Activated T-cell treated with anti-CD3 and anti-CD28 coated beads, Interleukin-2, amount 50 U/mL, for 4 hours (primary cell): ENCODE results near the gene RIMBP2. TPM values are rescaled to one million over a fixed set of nuclear protein-coding genes. Genes with fewer than 3 reads are reported as not detected.

ENCODE experiments used
- ATAC-seq, 2 donors: fragments of 200-7000 bp; cut with Tn5 transposase; one replicate each; pipeline ENCODE4 v1.10.0; 2021
- DNase-seq: peaks from one replicate; pipeline ENCODE4 v3.0.0-alpha.2; 2020
- H3K27me3 Mint-ChIP-seq: one replicate; pipeline ENCODE4 v1.8.0; 2021; ENCODE audit warnings: low read depth, mixed read lengths
- H3K36me3 Mint-ChIP-seq: one replicate; pipeline ENCODE4 v1.8.0; 2022; ENCODE audit warnings: mixed read lengths; ENCODE audit not compliant: insufficient read depth
- H3K4me1 Mint-ChIP-seq: one replicate; pipeline ENCODE4 v1.8.0; 2021; ENCODE audit warnings: low read depth, mixed read lengths
- H3K4me3 Mint-ChIP-seq: one replicate; pipeline ENCODE4 v1.8.0; 2021; ENCODE audit warnings: mild to moderate bottlenecking, moderate library complexity, mixed read lengths
- H3K9me3 Mint-ChIP-seq: one replicate; pipeline ENCODE4 v1.8.0; 2021; ENCODE audit warnings: mixed read lengths
- total RNA-seq, 3 donors: library from RNA; stranded (reverse); gene quantifications; one replicate each; pipeline ENCODE4 v1.2.1, GENCODE V29; 2021

Gene RIMBP2
- total RNA-seq, 3 donors from 2014 or later, result not detected

DNA sequence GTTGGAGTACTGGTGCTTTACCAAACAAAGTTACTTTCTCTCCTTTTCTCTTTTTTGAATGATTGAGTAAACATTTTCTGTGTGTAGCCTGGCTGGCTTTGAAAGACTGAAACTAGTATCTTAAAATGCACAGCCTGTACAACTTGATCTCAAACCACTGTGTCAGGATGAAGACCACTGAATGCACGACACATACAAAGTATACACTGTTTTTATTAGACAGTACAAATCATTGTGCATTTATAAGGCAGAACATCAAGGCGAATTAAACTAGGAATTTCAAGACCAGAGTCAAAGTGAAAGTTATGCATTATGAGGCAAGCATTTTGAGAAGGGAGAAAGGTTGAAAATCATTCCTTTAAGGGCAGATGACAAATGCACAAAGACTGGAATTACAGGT is 319.4 kb downstream of the RIMBP2 start:
- DNase-seq, result no peak
- H3K4me1 Mint-ChIP-seq, result no peaks in the 10 kb centered on the region
- H3K4me3 Mint-ChIP-seq, result no peak overlapping the region
- no peaks in the 10 kb centered on the region for H3K36me3 Mint-ChIP-seq
- no peak for ATAC-seq
- peaks cover 7% of the 10 kb centered on the region for H3K27me3 Mint-ChIP-seq
- H3K9me3 Mint-ChIP-seq, result no peaks in the 10 kb centered on the region

GRCh38 chr12:130394906-130395305 is 321.2 kb downstream of the RIMBP2 start:
- H3K4me1 Mint-ChIP-seq, result no peaks in the 10 kb centered on the region
- no peaks in the 10 kb centered on the region for H3K36me3 Mint-ChIP-seq
- no peak overlapping the region for H3K4me3 Mint-ChIP-seq
- DNase-seq (no peak), ATAC-seq (no peak)
- peaks cover 7% of the 10 kb centered on the region for H3K27me3 Mint-ChIP-seq
- H3K9me3 Mint-ChIP-seq, result no peaks in the 10 kb centered on the region

DNA sequence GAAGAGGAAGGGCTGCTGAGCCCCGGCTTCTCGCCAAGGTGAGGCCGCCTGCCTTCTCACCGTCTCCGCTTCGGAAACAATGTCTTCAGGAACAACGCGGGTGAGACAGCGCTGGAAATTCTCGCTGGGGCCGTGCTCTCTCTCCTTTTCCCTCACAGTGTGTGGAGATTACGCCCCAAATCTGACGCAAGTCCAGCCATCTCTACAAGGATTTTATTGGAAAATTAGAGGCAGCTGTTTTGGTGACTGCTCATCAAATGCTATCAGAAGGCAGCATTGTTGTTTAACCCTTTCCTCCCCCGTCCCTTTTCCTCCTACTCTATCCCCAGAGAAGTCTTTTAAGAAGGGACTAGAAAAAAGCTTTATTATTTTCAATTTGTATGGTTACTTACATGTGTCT is 324.9 kb downstream of the RIMBP2 start:
- Mint-ChIP-seq H3K36me3 (no peaks in the 10 kb centered on the region), H3K4me3 (no peak overlapping the region), H3K27me3 (peaks cover 3% of the 10 kb centered on the region), H3K9me3 (peaks cover 8% of the 10 kb centered on the region), H3K4me1 (no peaks in the 10 kb centered on the region)
- no peak for DNase-seq
- ATAC-seq, result no peak

DNA sequence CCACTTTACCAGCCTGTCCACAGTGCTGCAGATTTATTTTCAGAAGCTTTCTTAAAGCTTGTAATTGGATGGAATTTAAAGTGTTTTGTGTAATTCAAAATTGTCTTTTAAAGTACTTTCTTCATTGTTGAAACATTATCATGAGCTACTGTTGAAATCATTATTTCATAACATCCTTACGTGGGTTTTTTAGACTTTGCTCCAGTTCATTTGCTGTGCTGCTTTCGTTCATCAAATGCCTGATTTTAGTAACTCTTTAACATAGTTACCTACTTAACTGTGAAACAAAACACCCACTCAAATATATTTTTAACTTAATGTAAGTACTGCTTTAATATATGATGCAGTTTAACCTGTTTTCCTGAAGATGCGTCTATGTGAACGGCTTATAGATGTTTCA is 330.9 kb downstream of the RIMBP2 start:
- no peak for DNase-seq
- no peak for ATAC-seq
- H3K36me3 Mint-ChIP-seq, result no peaks in the 10 kb centered on the region
- no peaks in the 10 kb centered on the region for H3K4me1 Mint-ChIP-seq
- H3K9me3 Mint-ChIP-seq, result peaks cover 22% of the 10 kb centered on the region
- peaks cover 14% of the 10 kb centered on the region for H3K27me3 Mint-ChIP-seq
- no peak overlapping the region for H3K4me3 Mint-ChIP-seq

DNA sequence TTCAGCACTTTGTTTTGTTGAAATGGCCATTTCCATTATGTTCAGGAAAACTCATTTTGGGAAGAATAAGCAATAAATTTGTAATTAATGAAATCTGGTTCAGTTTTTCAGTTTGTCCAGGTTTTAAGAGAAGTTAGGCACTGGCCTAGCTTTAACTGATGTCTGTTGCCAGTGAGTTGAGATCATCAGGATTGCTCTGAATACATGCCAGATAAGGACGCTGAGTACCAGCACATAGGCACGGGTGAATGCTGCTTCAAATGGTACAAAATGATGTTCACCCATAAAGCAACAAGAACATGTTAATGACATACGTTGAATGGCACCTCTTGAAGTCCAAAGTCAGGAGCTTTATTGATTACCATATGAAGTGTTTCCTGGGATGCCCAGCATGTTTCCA is 331.9 kb downstream of the RIMBP2 start:
- DNase-seq (no peak), ATAC-seq (no peak)
- Mint-ChIP-seq H3K4me1 (no peaks in the 10 kb centered on the region), H3K36me3 (no peaks in the 10 kb centered on the region), H3K4me3 (no peak overlapping the region), H3K9me3 (peaks cover 18% of the 10 kb centered on the region), H3K27me3 (peaks cover 14% of the 10 kb centered on the region)

DNA sequence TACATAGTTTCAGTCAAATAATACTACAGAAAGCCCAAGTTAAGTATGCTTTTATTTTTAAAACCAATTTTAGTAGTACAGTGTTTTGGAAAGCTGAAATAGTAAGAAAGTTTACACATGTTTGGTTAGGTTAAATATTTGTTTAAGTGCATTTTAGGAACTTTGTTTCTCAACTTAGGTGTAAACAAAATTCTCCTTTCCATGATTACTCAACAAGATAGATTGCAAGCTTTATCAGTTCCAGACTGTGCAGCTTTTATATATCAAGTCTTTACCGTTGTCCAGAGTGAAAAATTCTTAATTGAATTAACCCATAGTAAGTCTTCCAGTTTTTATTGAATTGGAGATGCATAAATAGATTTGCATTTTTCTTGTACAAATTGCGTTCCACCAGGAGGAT is 333.3 kb downstream of the RIMBP2 start:
- DNase-seq, result no peak
- no peaks in the 10 kb centered on the region for H3K36me3 Mint-ChIP-seq
- H3K9me3 Mint-ChIP-seq, result peaks cover 14% of the 10 kb centered on the region
- no peak overlapping the region for H3K4me3 Mint-ChIP-seq
- ATAC-seq, result no peak
- no peaks in the 10 kb centered on the region for H3K4me1 Mint-ChIP-seq
- H3K27me3 Mint-ChIP-seq, result peaks cover 14% of the 10 kb centered on the region

DNA sequence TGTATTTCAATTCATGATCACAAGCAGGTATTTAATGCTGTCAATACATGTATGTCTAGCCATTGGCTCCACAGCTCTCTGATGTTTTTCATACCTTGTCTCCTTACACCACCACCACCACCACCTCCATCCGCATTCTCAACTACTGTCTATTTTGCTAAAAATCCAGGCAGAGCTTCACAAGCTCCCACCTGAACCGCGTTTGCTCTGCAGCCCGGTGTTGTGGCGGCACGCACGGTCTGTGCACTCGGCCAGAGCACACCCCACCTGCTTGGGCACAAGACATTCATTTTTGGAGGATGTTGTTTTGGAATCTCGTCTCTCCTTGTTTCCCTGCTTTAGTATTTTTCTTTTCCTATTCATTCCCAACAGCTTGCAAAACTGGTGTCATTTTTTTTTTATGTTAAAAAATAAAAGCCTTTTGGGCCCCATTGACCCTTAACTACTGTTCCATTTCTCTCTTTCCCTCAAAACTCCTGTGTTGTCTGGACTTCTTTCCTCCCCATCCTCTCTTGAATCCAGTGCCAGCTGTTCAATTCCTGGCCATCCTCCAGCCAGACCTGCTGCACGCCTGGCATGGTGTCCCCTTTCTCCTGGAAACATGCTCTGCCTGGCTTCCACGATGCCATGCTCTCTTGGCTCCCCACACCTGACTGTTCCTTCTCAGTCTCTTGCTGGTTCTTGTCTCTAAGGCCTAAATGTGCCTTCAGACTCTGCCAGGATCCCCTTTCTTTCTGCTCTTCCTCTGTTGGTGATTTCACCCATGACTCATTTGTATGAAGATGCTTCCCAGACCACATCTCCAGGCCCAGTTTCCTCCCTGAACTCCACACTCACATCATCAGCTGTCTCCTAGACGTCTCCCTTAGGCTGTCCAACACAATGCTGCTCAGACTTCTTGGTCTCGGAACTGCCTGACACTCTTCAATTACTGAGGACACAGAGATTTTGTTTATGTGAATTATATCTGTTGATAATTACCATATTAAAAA is 340.5 kb downstream of the RIMBP2 start:
- H3K4me3 Mint-ChIP-seq, result no peak overlapping the region
- H3K9me3 Mint-ChIP-seq, result no peaks in the 10 kb centered on the region
- H3K27me3 Mint-ChIP-seq, result peaks cover 7% of the 10 kb centered on the region

DNA sequence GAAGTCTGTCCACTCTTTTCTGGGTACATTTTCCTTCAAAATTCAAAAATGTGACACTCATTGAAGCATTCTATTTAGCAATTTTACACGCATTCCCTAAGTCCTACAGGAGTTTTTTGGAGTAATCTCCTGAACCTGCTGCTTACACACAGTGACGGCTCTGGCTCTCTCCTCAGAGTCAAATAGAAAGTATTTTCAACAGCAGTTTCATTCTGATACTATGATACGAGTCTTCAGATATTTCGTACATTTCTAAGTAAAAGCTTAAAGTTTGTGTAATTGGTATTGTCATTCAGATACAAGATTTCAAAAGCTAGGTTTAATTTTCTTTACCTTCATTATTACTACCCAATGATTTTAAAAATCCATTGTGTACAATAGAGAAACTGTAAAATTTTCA is 342.0 kb downstream of the RIMBP2 start:
- DNase-seq (no peak), ATAC-seq (no peak)
- no peaks in the 10 kb centered on the region for H3K4me1 Mint-ChIP-seq
- H3K27me3 Mint-ChIP-seq, result peaks cover 10% of the 10 kb centered on the region
- no peaks in the 10 kb centered on the region for H3K9me3 Mint-ChIP-seq
- H3K4me3 Mint-ChIP-seq, result no peak overlapping the region
- no peaks in the 10 kb centered on the region for H3K36me3 Mint-ChIP-seq

More for the DNA sequence above, 340.5 kb downstream of the RIMBP2 start:
- DNase-seq, result no peak
- H3K4me1 Mint-ChIP-seq, result no peaks in the 10 kb centered on the region
- no peaks in the 10 kb centered on the region for H3K36me3 Mint-ChIP-seq
- no peak for ATAC-seq

DNA sequence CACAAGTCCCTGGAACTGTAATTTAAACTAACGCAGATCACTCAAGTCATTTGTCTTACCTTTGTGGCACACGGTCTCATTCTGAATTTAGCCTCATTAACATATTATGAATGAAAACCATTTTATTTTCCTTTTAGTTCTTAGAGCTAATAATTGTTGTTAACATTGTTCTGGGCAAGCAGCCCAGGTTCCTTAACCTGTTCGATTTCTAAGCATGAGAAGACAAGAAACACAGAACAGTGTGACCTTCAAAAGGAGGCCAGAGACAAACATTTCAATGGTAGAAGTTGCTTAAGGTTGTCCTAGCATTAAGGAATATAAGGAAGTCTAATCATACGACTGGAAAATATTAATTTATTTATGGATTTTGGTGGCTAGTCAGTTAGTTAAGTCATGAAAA is 343.2 kb downstream of the RIMBP2 start:
- ATAC-seq, result no peak
- Mint-ChIP-seq H3K4me1 (no peaks in the 10 kb centered on the region), H3K36me3 (no peaks in the 10 kb centered on the region), H3K27me3 (peaks cover 10% of the 10 kb centered on the region), H3K4me3 (no peak overlapping the region), H3K9me3 (no peaks in the 10 kb centered on the region)
- DNase-seq, result no peak

DNA sequence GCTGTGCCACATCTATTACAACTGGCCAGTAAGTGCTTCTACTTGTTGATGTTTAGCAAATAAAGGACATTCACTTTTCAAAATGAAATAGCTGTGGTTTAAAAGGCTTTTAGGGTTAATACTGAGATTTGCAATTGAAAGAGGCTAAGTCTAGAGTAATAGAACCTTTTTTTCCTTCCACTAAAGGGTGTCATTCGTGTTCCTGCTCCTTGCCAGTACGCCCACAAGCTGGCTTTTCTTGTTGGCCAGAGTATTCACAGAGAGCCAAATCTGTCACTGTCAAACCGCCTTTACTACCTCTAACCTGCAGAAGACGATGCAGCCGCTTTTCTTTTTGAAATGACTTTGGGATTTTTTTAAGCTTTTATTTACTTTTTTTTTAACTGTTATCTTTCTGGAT is 344.8 kb downstream of the RIMBP2 start:
- Mint-ChIP-seq H3K36me3 (no peaks in the 10 kb centered on the region), H3K4me1 (no peaks in the 10 kb centered on the region), H3K9me3 (no peaks in the 10 kb centered on the region), H3K27me3 (peaks cover 7% of the 10 kb centered on the region), H3K4me3 (no peak overlapping the region)
- ATAC-seq, result no peak
- no peak for DNase-seq

GRCh38 chr12:130369816-130370215 is 346.3 kb downstream of the RIMBP2 start:
- H3K36me3 Mint-ChIP-seq, result no peaks in the 10 kb centered on the region
- no peaks in the 10 kb centered on the region for H3K4me1 Mint-ChIP-seq
- peaks cover 5% of the 10 kb centered on the region for H3K27me3 Mint-ChIP-seq
- no peak overlapping the region for H3K4me3 Mint-ChIP-seq
- no peaks in the 10 kb centered on the region for H3K9me3 Mint-ChIP-seq
- no peak for ATAC-seq
- no peak for DNase-seq

- DNase-seq, result no peak
- no peak for ATAC-seq
- Mint-ChIP-seq H3K9me3 (no peaks in the 10 kb centered on the region), H3K36me3 (no peaks in the 10 kb centered on the region), H3K4me1 (no peaks in the 10 kb centered on the region), H3K27me3 (peaks cover 7% of the 10 kb centered on the region), H3K4me3 (no peak overlapping the region)
Measured at GRCh38 chr12:130367523-130367922, 348.6 kb downstream of the RIMBP2 start.

DNA sequence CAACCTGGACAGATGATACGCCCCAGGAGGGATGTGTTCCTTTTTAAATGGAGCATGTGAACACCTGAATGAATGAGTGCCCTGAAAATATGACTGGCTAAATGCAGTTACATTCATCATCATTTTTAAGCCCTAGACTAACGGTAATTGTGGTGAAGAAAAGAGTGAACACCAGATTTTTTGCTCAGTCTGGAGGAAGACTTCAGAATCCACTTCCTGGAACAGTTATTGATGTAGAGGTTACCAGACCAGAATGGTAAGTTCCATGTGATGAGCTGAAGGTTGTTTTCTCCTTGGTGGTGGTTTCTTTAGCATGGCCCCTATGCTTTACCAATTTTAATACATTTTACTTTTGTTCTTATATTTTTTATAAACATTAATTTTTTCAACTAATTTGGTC is 349.1 kb downstream of the RIMBP2 start:
- no peaks in the 10 kb centered on the region for H3K9me3 Mint-ChIP-seq
- peaks cover 7% of the 10 kb centered on the region for H3K27me3 Mint-ChIP-seq
- no peaks in the 10 kb centered on the region for H3K36me3 Mint-ChIP-seq
- no peak for DNase-seq
- ATAC-seq, result no peak
- no peak overlapping the region for H3K4me3 Mint-ChIP-seq
- no peaks in the 10 kb centered on the region for H3K4me1 Mint-ChIP-seq

GRCh38 chr12:130366159-130366558 is 349.9 kb downstream of the RIMBP2 start:
- H3K36me3 Mint-ChIP-seq, result no peaks in the 10 kb centered on the region
- ATAC-seq (no peak), DNase-seq (no peak)
- peaks cover 7% of the 10 kb centered on the region for H3K27me3 Mint-ChIP-seq
- H3K4me1 Mint-ChIP-seq, result no peaks in the 10 kb centered on the region
- no peak overlapping the region for H3K4me3 Mint-ChIP-seq
- no peaks in the 10 kb centered on the region for H3K9me3 Mint-ChIP-seq

DNA sequence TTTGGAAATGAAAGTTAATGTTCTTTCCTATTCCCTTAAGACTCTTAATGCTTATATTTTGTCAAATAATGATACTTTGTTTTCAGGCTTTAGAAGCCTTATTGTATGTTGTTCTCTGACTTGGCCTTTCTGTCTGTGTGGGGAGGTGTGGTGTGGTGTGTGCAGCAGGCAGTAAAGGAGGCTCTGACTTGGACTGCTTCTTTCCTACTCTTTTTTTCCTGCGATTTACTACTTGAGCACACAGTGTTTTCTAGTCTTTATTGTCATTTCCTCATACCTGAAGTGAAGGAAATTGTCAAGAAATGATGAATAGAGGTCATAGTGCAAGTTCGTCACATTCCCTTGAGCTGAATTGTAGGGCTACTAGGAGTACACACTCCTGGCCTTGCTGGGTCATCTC is 351.5 kb downstream of the RIMBP2 start:
- Mint-ChIP-seq H3K36me3 (no peaks in the 10 kb centered on the region), H3K9me3 (no peaks in the 10 kb centered on the region), H3K4me3 (no peak overlapping the region), H3K4me1 (no peaks in the 10 kb centered on the region), H3K27me3 (peaks cover 7% of the 10 kb centered on the region)
- DNase-seq (no peak), ATAC-seq (no peak)
